ENCODE data around the gene SALL1. TPM values are rescaled to one million over a fixed set of nuclear protein-coding genes. Genes with fewer than 3 reads are reported as not detected.

Gene SALL1
- total and polyA plus RNA-seq, 2 of the 13 experiments (the other 11 are each of a cell fraction or from before 2014, with no cell fraction given): 6.6 to 12.3 TPM

- TF ChIP-seq ZNF747 (CRISPR knock-in tag; IDR thresholded peaks at IDR 0.05; ENCODE audit: borderline replicate concordance) (no peak), JUNB (CRISPR knock-in tag; IDR thresholded peaks at IDR 0.05; ENCODE audit: borderline replicate concordance) (no peak), ZNF609 (CRISPR knock-in tag; IDR thresholded peaks at IDR 0.05; ENCODE audit: borderline replicate concordance) (no peak), MLLT10 (CRISPR knock-in tag; IDR thresholded peaks at IDR 0.05) (no peak), KLF6 (CRISPR knock-in tag; IDR thresholded peaks at IDR 0.05) (no peak), ZNF670 (CRISPR knock-in tag; IDR thresholded peaks at IDR 0.05; ENCODE audit: borderline replicate concordance) (no peak), SMAD9 (CRISPR knock-in tag; IDR thresholded peaks at IDR 0.05) (no peak), SOX5 (CRISPR knock-in tag; IDR thresholded peaks at IDR 0.05; ENCODE audit: borderline replicate concordance) (no peak), MATR3 (CRISPR knock-in tag; IDR thresholded peaks at IDR 0.05) (no peak)
Observed at GRCh38 chr16:51197953-51198748, 47.1 kb upstream of the SALL1 start (continued).

Data from HepG2 (cell line).